NCI-H2029 treated with DMSO at 0.1 percent for 48 hours (cell line): ENCODE results near the gene TBCB.
"Not testable (repeated sequence)": the region's sequence is repeated elsewhere in the genome, so short reads cannot be mapped to it uniquely, and the experiment has no call there.

Experiments
- DNase-seq: peaks from one replicate; lab custom pipeline; 2025; lab: John Stamatoyannopoulos, UW

TBCB gene

DNA sequence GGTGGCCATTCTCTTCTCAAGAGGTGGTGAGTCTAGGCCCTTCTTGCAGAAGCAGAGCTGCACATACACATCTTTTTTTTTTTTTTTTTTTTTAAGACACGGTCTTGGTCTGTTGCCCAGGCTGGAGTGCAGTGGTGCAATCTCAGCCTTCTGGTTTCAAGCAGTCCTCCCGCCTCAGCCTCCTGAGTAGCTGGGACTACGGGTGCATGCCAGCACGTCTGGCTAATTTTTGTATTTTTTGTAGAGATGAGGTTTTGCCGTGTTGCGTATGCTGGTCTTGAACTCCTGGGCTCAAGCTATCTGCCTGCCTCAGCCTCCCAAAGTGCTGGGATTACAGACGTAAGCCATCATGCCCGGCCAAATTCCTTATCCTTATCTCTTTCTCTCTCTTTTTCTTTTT lies 58.6 kb downstream of the TBCB start:
- DNase-seq, result not testable (repeated sequence)
